A549 (cell line): ENCODE results near the gene LDLRAD3. TPM values are rescaled to one million over a fixed set of nuclear protein-coding genes. Genes with fewer than 3 reads are reported as not detected.

Experiments used
- ATAC-seq, 2 experiments: fragments of 200-7000 bp in 1 of 2; fragments of >200 bp in 1 of 2; cut with Nextera tagmentation in 1 of 2; cut with Tn5 transposase in 1 of 2; 3 replicates each; pipeline versions ENCODE4 v1.8.0 to v1.9.1; 2018 to 2020; ENCODE audit warnings: mild to moderate bottlenecking in 1 of 2, moderate library complexity in 1 of 2
- CTCF ChIA-PET: fragments of 300-600 bp; sonication (Branson Sonifier 250); formaldehyde crosslinking; extraction: SDS; loops from one replicate; lab custom pipeline; 2021; ENCODE audit warnings: antibody characterized with exemption, inconsistent platforms; lab: Yijun Ruan, JAX
- POLR2A ChIA-PET: fragments of 350-600 bp; formaldehyde crosslinking; extraction: SDS; loops from one replicate; lab custom pipeline; 2021; ENCODE audit warnings: antibody characterized with exemption, inconsistent platforms; lab: Yijun Ruan, JAX
- DNase-seq, 2 experiments: peaks; one replicate each; pipeline versions ENCODE4 v3.0.0 to v3.0.0-alpha.2; 2011 to 2016; ENCODE audit warnings: low read depth in 1 of 2, low spot score in 1 of 2
- FAIRE-seq: peaks from 2 replicates; lab custom pipeline; 2011; peaks lifted over from hg19 to GRCh38; lab: Jason Lieb, UNC
- H3K27ac ChIP-seq, 2 experiments: fragments of >200 bp; sonication (Bioruptor Twin); formaldehyde crosslinking; 3 replicates each; pipeline ENCODE4 v1.5.1; 2016 to 2017
- H3K4me1 ChIP-seq: fragments of >200 bp; sonication (Bioruptor Twin); formaldehyde crosslinking; 3 replicates; pipeline ENCODE4 v1.6.1; 2016
- H3K4me2 ChIP-seq: fragments of >200 bp; sonication (Bioruptor Twin); formaldehyde crosslinking; 3 replicates; pipeline ENCODE4 v1.6.1; 2016
- H3K4me3 ChIP-seq: fragments of >200 bp; sonication (Bioruptor Twin); formaldehyde crosslinking; 3 replicates; pipeline ENCODE4 v1.5.1; 2016
- H3K9me3 ChIP-seq: fragments of >200 bp; sonication (Bioruptor Twin); formaldehyde crosslinking; 3 replicates; pipeline ENCODE4 v1.6.1; 2016
- CBX2 ChIP-seq: fragments of 200-600 bp; sonication (generic); IDR thresholded peaks from 2 replicates; pipeline ENCODE4 v1.6.1; 2016; ENCODE audit warnings: low read depth, mild to moderate bottlenecking, borderline replicate concordance
- CEBPB ChIP-seq, 2 experiments: fragments of >200 bp in 1 of 2; sonication (Bioruptor Twin) in 1 of 2; formaldehyde crosslinking in 1 of 2; IDR thresholded peaks; 2 replicates each; pipeline ENCODE4 v1.6.1; 2012 to 2016
- CHD4 ChIP-seq: fragments of 200-600 bp; sonication (generic); IDR thresholded peaks from 2 replicates; pipeline ENCODE4 v1.6.1; 2016; ENCODE audit warnings: antibody characterized with exemption, mild to moderate bottlenecking, borderline replicate concordance
- E2F6 ChIP-seq: IDR thresholded peaks from 2 replicates; pipeline ENCODE4 v1.6.1; 2012; ENCODE audit warnings: low read depth, borderline replicate concordance
- EP300 ChIP-seq, 2 experiments: fragments of >200 bp; sonication (Bioruptor Twin); formaldehyde crosslinking; IDR thresholded peaks; 2 replicates in 1 of 2; 3 replicates in 1 of 2; pipeline ENCODE4 v1.6.1; 2016 to 2017
- FOSL2 ChIP-seq, 2 experiments: fragments of 450-650 bp in 1 of 2; fragments of >200 bp in 1 of 2; sonication (Bioruptor Twin) in 1 of 2; formaldehyde crosslinking; IDR thresholded peaks; 2 replicates each; pipeline versions ENCODE4 v1.5.0 to v1.6.1; 2016 to 2020; ENCODE audit warnings: mild to moderate bottlenecking in 1 of 2, moderate library complexity in 1 of 2
- GATA3 ChIP-seq: IDR thresholded peaks from 2 replicates; pipeline ENCODE4 v1.6.1; 2012; ENCODE audit warnings: borderline replicate concordance
- HOXA7 ChIP-seq: fragments of 250-450 bp; sonication (Bioruptor Pico); IDR thresholded peaks from 2 replicates; pipeline ENCODE4 v1.5.0; 2020; ENCODE audit warnings: mild to moderate bottlenecking, moderate library complexity
- HOXB13 ChIP-seq: fragments of 250-450 bp; sonication (Bioruptor Pico); IDR thresholded peaks from 2 replicates; pipeline ENCODE4 v1.5.0; 2020; ENCODE audit warnings: low read depth, mild to moderate bottlenecking, moderate library complexity
- HOXB5 ChIP-seq: fragments of 250-450 bp; sonication (Bioruptor Pico); IDR thresholded peaks from 2 replicates; pipeline ENCODE4 v1.5.0; 2020; ENCODE audit warnings: mild to moderate bottlenecking, moderate library complexity
- JUNB ChIP-seq: fragments of >200 bp; sonication (Bioruptor Twin); formaldehyde crosslinking; IDR thresholded peaks from 2 replicates; pipeline ENCODE4 v1.6.1; 2016
- MAX ChIP-seq: IDR thresholded peaks from 2 replicates; pipeline ENCODE4 v1.6.1; 2012
- MYC ChIP-seq: IDR thresholded peaks from 2 replicates; pipeline ENCODE4 v1.6.1; 2012; ENCODE audit warnings: mild to moderate bottlenecking, inconsistent platforms, low read length, improper control_type of control experiment, borderline replicate concordance
- NPAS2 ChIP-seq: fragments of 250-450 bp; sonication (Bioruptor Pico); IDR thresholded peaks from 2 replicates; pipeline ENCODE4 v1.8.0; 2022; ENCODE audit warnings: mild to moderate bottlenecking, moderate library complexity, borderline replicate concordance
- NR3C1 ChIP-seq: fragments of >200 bp; sonication (Bioruptor Twin); formaldehyde crosslinking; IDR thresholded peaks from 3 replicates; pipeline ENCODE4 v1.6.1; 2017
- PBX3 ChIP-seq: IDR thresholded peaks from 2 replicates; pipeline ENCODE4 v1.6.1; 2012
- PHF8 ChIP-seq: fragments of 200-600 bp; sonication (generic); IDR thresholded peaks from 2 replicates; pipeline ENCODE4 v1.6.1; 2016; ENCODE audit warnings: low read depth, mild to moderate bottlenecking, antibody characterized with exemption, moderate library complexity, borderline replicate concordance
- RAD21 ChIP-seq, 2 experiments: fragments of >200 bp in 1 of 2; sonication (Bioruptor Twin) in 1 of 2; formaldehyde crosslinking in 1 of 2; IDR thresholded peaks in 1 of 2; conservative IDR thresholded peaks in 1 of 2; 2 replicates in 1 of 2; 3 replicates in 1 of 2; pipeline ENCODE4 v1.6.1; 2012 to 2018; ENCODE audit warnings: inconsistent platforms in 1 of 2
- RCOR1 ChIP-seq: fragments of 150-350 bp; IDR thresholded peaks from 2 replicates; pipeline ENCODE4 v1.6.1; 2014; ENCODE audit warnings: antibody characterized with exemption, low read length, low read depth
- RFX5 ChIP-seq: fragments of 450-650 bp; IDR thresholded peaks from 2 replicates; pipeline ENCODE4 v1.7.1; 2014; ENCODE audit warnings: antibody characterized with exemption, mild to moderate bottlenecking, moderate library complexity
- RNF2 ChIP-seq: fragments of 200-600 bp; sonication (generic); IDR thresholded peaks from 2 replicates; pipeline ENCODE4 v1.6.1; 2016; ENCODE audit warnings: low read depth, mild to moderate bottlenecking, antibody characterized with exemption, moderate library complexity, borderline replicate concordance
- TP53 ChIP-seq: fragments of 250-450 bp; sonication (Bioruptor Pico); IDR thresholded peaks from 2 replicates; pipeline ENCODE4 v1.5.0; 2021; ENCODE audit warnings: mild to moderate bottlenecking, moderate library complexity
- USF2 ChIP-seq: fragments of 450-650 bp; IDR thresholded peaks from 2 replicates; pipeline ENCODE4 v1.6.1; 2014; ENCODE audit warnings: antibody characterized with exemption
- ZC3H11A ChIP-seq: fragments of 450-650 bp; IDR thresholded peaks from 2 replicates; pipeline ENCODE4 v1.6.1; 2014; ENCODE audit warnings: antibody characterized with exemption, mild to moderate bottlenecking
- ZFP36 ChIP-seq: fragments of 450-650 bp; IDR thresholded peaks from 2 replicates; pipeline ENCODE4 v1.6.1; 2014; ENCODE audit warnings: borderline replicate concordance; ENCODE audit not compliant: partially characterized antibody
- WGBS: methylation state at CpG from one replicate; pipeline ENCODE4 v1.1.6; 2017; ENCODE audit errors: missing lambda C conversion rate; 5-methylcytosine and 5-hydroxymethylcytosine counted together
- polyA plus RNA-seq, 4 experiments: library from polyadenylated mRNA; depleted of rRNA in 3 of 4; stranded (reverse); fragments of >200 nt; fragmentation: RNase III in 1 of 4; extraction: RNeasy Plus Mini Kit Qiagen cat#74134 plus additional on column Dnase treatment in 1 of 4; gene quantifications; 2 replicates in 3 of 4; 3 replicates in 1 of 4; pipeline ENCODE4 v1.2.3, GENCODE V29; 2011 to 2017
- TF ChIP-seq, protein P1 (sequence below): fragments of >200 bp; sonication (Bioruptor Twin); formaldehyde crosslinking; IDR thresholded peaks from 3 replicates; pipeline ENCODE4 v1.6.1; 2016
- TF ChIP-seq, protein P2 (sequence below): fragments of 250-450 bp; sonication (Bioruptor Pico); IDR thresholded peaks from 2 replicates; pipeline ENCODE4 v1.5.0; 2020; ENCODE audit warnings: low read depth, mild to moderate bottlenecking, moderate library complexity

The LDLRAD3 gene
- polyA plus RNA-seq, 2 of the 4 experiments (the other 2 are of a cell fraction), result 10.5 to 13.2 TPM

GRCh38 chr11:35953081-35953760 is 9.4 kb downstream of the LDLRAD3 start:
- DNase-seq (no peak), FAIRE-seq (no peak), ATAC-seq (no peak)
- CTCF ChIA-PET, result interaction anchor here (2.1 kb wide), 1 partner anchor 131 kb away, joined by 8 read pairs; no protein-coding TSS in a partner anchor
- WGBS, result 91% methylated on average over 13 of the region's 13 CpGs
- no peaks in the 10 kb centered on the region for H3K9me3 ChIP-seq
- H3K4me3 ChIP-seq, result no peak overlapping the region
- H3K4me2 ChIP-seq, result no peak overlapping the region
- no peak for TF ChIP-seq RAD21 (conservative IDR thresholded peaks at IDR 0.05 in 1 of 2, IDR thresholded peaks at IDR 0.05 in 1 of 2)
- TF ChIP-seq HOXB5 (CRISPR knock-in tag), result no peak
- no peak for TF ChIP-seq PHF8
- no peak for TF ChIP-seq E2F6
- no peak for TF ChIP-seq RFX5
- TF ChIP-seq CHD4, result no peak
- no peak for TF ChIP-seq ZC3H11A
- TF ChIP-seq NR3C1, result no peak
- TF ChIP-seq MYC, result no peak
- no peaks in the 10 kb centered on the region for H3K4me1 ChIP-seq
- no peak overlapping the region for H3K27ac ChIP-seq
- POLR2A ChIA-PET, result no interaction called here

- CTCF ChIA-PET, result interaction anchor here (0.9 kb wide), 1 partner anchor 21 kb away, joined by 3 read pairs; no protein-coding TSS in a partner anchor
- no peak for ATAC-seq
- Histone ChIP-seq H3K9me3 (no peaks in the 10 kb centered on the region), H3K4me1 (no peaks in the 10 kb centered on the region), H3K4me3 (no peak overlapping the region), H3K27ac (no peak overlapping the region), H3K4me2 (no peak overlapping the region)
- no peak for FAIRE-seq
- POLR2A ChIA-PET, result no interaction called here
- WGBS, result 85% methylated on average over 3 of the region's 3 CpGs
- no peak for DNase-seq
- no peak for TF ChIP-seq FOSL2 (IDR thresholded peaks at IDR 0.05)
- no peak for TF ChIP-seq FOSL2 (CRISPR knock-in tag; IDR thresholded peaks at IDR 0.05)
- no peak for TF ChIP-seq NPAS2
- TF ChIP-seq HOXB13 (CRISPR knock-in tag), result no peak
- TF ChIP-seq HOXB5 (CRISPR knock-in tag), result no peak
- TF ChIP-seq RNF2, result no peak
- no peak for TF ChIP-seq PBX3
- no peak for TF ChIP-seq JUNB
- TF ChIP-seq ZFP36, result no peak
- no peak for TF ChIP-seq HOXA7 (CRISPR knock-in tag)
- TF ChIP-seq, protein P1, sequence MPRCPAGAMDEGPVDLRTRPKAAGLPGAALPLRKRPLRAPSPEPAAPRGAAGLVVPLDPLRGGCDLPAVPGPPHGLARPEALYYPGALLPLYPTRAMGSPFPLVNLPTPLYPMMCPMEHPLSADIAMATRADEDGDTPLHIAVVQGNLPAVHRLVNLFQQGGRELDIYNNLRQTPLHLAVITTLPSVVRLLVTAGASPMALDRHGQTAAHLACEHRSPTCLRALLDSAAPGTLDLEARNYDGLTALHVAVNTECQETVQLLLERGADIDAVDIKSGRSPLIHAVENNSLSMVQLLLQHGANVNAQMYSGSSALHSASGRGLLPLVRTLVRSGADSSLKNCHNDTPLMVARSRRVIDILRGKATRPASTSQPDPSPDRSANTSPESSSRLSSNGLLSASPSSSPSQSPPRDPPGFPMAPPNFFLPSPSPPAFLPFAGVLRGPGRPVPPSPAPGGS, result no peak
- TF ChIP-seq GATA3, result no peak
- no peak for TF ChIP-seq RCOR1
- no peak for TF ChIP-seq CBX2
- TF ChIP-seq CEBPB (IDR thresholded peaks at IDR 0.05), result no peak
These were observed 10.3 kb downstream of the LDLRAD3 start for GRCh38 chr11:35954205-35954604.

DNA sequence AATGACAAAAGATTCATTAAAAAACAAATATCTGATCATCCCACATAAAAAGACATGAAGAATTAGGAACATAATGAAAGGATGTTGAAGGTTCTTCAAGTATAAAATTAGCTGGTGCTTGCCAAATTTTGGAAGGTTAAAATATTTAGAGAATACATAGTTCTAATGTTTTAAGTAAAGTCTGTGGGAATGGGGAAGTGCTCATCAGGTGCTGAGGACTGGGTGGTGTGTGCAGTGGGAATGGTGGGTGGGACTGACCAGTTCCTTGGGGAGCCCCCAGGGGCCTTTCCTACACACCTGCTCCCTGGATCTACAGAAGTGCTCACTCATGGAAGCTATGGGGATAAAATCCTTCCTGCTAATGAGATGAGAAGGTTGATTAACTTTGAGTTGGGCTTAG is 11.8 kb downstream of the LDLRAD3 start:
- no peaks in the 10 kb centered on the region for H3K9me3 ChIP-seq
- no peak overlapping the region for H3K27ac ChIP-seq
- ATAC-seq, result no peak
- ChIA-PET POLR2A (no interaction called here), CTCF (interaction anchor here (0.6 to 1.1 kb wide), 2 partner anchors 14 to 53 kb away, joined by 3 read pairs; no protein-coding TSS in a partner anchor)
- H3K4me2 ChIP-seq, result no peak overlapping the region
- H3K4me3 ChIP-seq, result no peak overlapping the region
- no peak for DNase-seq
- no peaks in the 10 kb centered on the region for H3K4me1 ChIP-seq
- FAIRE-seq, result no peak
- no peak for TF ChIP-seq MYC
- TF ChIP-seq CEBPB (IDR thresholded peaks at IDR 0.05), result no peak
- no peak for TF ChIP-seq CBX2
- TF ChIP-seq NPAS2, result no peak
- no peak for TF ChIP-seq RAD21 (conservative IDR thresholded peaks at IDR 0.05 in 1 of 2, IDR thresholded peaks at IDR 0.05 in 1 of 2)
- no peak for TF ChIP-seq TP53 (CRISPR knock-in tag)
- TF ChIP-seq, protein P2, sequence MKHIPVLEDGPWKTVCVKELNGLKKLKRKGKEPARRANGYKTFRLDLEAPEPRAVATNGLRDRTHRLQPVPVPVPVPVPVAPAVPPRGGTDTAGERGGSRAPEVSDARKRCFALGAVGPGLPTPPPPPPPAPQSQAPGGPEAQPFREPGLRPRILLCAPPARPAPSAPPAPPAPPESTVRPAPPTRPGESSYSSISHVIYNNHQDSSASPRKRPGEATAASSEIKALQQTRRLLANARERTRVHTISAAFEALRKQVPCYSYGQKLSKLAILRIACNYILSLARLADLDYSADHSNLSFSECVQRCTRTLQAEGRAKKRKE (CRISPR knock-in tag), result no peak
- TF ChIP-seq RCOR1, result no peak
- no peak for TF ChIP-seq PBX3
- no peak for TF ChIP-seq USF2
- no peak for TF ChIP-seq EP300 (IDR thresholded peaks at IDR 0.05)
- no peak for TF ChIP-seq MAX
- TF ChIP-seq ZFP36, result no peak
